OCI-LY7 (cell line): ENCODE data around the gene INTS13.

ENCODE experiments used
- CTCF ChIP-seq: fragments of 200-600 bp; sonication (generic); conservative IDR thresholded peaks from 2 replicates; pipeline ENCODE4 v1.5.1; 2014; ENCODE audit warnings: mild to moderate bottlenecking, antibody characterized with exemption, low read length, moderate library complexity, mixed read lengths
- EZH2phosphoT487 ChIP-seq: fragments of 200-600 bp; sonication (generic); IDR thresholded peaks from 2 replicates; pipeline ENCODE4 v1.6.1; 2018; ENCODE audit warnings: low read depth, borderline replicate concordance, mild to moderate bottlenecking, mixed run types, antibody characterized with exemption, low read length, moderate library complexity, mixed read lengths

- TF ChIP-seq CTCF: no peak
- no peak for TF ChIP-seq EZH2phosphoT487
Observed at GRCh38 chr12:26939192-26939832, 1.5 kb upstream of the INTS13 start.
